ENCODE data around the gene PATJ. TPM values are rescaled to one million over a fixed set of nuclear protein-coding genes. Genes with fewer than 3 reads are reported as not detected.
A peak's percentile ranks its signal among the peaks of the same experiment; 100 is the strongest.
"Not testable (repeated sequence)": the region's sequence is repeated elsewhere in the genome, so short reads cannot be mapped to it uniquely, and the experiment has no call there.

Gene PATJ
- total RNA-seq, 1 donor from 2014 or later: 124 TPM

- DNase-seq (ENCODE audit: low read depth): no peak
These were observed 1.7 kb downstream of the PATJ start for GRCh38 chr1:61743716-61744580.

- DNase-seq (ENCODE audit: low read depth): peak; percentile 93
These were observed 4.5 kb downstream of the PATJ start for GRCh38 chr1:61746813-61747212.

DNA sequence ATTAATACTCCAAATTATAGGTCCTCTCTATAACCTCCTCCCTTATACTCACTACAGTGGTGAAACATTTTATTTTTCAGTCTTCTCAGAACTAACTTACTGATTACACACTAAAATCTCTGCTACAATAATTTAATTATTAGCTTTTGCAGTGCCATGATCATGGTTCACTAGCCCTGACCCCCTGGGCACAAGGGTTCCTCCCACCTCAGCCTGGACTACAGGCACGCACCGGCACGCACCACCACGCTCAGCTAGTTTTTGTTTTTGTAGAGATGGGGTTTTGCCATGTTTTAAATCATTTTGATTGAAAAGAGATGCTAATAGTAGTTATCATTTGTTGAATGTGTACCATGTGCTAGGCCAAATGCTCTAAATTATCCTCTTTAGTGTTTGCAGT, 6.3 kb downstream of the PATJ start:
- peak; percentile 71 for DNase-seq (ENCODE audit: low read depth)

DNA sequence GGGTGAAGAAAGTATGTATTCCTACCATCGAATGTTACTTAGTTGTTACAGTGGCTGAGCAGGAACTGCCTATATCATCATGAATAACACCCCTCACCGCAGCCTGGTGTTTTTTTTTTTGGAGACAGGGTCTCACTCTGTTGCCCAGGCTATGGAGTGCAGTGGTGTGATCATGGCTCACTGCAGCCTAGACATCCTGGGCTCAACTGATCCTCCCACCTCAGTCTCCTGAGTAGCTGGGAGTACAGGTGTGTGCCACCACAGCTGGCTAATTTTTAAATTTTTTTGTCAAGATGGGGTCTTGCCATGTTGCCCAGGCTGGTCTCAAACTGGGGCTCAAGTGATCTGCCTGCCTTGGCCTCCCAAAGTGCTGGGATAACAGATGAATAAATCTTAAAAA, 7.3 kb downstream of the PATJ start:
- no peak for DNase-seq (ENCODE audit: low read depth)

GRCh38 chr1:61752921-61753389, 10.7 kb downstream of the PATJ start:
- DNase-seq (ENCODE audit: low read depth): no peak

- DNase-seq (ENCODE audit: low read depth): no peak
These were observed 11.8 kb downstream of the PATJ start for GRCh38 chr1:61753998-61754508.

GRCh38 chr1:61754545-61754944, 12.3 kb downstream of the PATJ start:
- DNase-seq (ENCODE audit: low read depth): peak; percentile 79

- DNase-seq (ENCODE audit: low read depth): no peak
These were observed 14.5 kb downstream of the PATJ start for GRCh38 chr1:61756773-61757172.

GRCh38 chr1:61757950-61758349, 15.7 kb downstream of the PATJ start:
- DNase-seq (ENCODE audit: low read depth): peak; percentile 43

- DNase-seq (ENCODE audit: low read depth): no peak
These were observed 27.9 kb downstream of the PATJ start for GRCh38 chr1:61770131-61770530.

DNA sequence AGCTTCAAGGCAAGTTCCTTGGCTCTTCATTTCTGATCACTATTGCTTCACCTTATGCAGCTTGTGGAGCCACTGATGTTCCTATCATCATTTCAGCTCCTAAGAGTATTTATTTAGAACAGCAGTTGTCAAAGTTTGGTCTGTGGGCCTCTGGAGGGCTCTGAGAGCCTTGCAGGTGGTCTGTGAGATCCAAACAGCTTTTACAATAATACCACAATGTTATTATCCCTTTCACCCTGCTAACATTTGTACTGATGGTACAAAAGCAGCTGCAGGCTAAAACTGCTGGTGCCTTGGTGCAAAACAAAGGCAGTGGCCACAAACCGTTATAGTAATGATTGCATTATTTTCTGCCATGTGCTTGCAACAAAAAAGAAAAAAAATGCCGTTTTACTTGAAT, 33.8 kb downstream of the PATJ start:
- no peak for DNase-seq (ENCODE audit: low read depth)

DNA sequence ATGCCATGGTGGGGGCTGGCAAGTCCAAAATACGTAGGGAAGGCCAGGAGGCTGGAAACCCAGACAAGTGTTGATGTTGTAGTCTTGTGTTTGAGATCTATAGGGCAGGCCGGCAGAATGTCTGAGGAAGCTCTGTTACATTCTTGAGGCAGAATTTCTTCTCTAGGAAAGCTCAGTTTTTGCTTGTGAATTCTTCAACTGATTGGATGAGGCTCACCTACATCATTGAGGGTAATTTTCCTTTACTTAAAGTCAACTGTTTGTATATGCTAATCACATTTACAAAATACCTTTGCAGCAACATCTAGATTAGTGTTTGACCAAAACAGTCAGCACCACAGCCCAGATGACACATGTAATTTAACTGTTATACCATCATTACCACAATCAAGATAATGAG, 37.0 kb downstream of the PATJ start:
- no peak for DNase-seq (ENCODE audit: low read depth)

- no peak for DNase-seq (ENCODE audit: low read depth)
These were observed 38.9 kb downstream of the PATJ start for GRCh38 chr1:61781151-61781550.

DNA sequence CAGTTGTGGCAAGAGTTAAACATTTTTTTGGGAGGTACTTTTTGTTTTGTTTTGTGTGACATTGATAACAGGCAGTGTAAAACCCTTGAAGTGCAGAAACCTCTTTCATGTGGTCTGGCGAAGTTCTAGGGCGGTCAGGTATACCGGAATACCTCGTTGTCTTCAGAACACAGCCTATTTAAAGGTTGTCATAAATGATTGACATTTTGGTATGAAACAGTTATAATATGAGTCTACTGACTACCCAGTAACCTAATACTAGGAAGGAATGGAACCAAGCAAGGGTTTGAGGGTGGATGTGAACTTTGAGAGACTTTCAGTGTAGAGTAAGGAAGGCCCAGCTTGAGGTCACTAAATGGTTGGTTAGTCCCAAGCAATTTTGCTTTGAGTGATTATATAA, 40.5 kb downstream of the PATJ start:
- peak; percentile 8 for DNase-seq (ENCODE audit: low read depth)

- no peak for DNase-seq (ENCODE audit: low read depth)
These were observed 42.4 kb downstream of the PATJ start for GRCh38 chr1:61784726-61785125.

DNA sequence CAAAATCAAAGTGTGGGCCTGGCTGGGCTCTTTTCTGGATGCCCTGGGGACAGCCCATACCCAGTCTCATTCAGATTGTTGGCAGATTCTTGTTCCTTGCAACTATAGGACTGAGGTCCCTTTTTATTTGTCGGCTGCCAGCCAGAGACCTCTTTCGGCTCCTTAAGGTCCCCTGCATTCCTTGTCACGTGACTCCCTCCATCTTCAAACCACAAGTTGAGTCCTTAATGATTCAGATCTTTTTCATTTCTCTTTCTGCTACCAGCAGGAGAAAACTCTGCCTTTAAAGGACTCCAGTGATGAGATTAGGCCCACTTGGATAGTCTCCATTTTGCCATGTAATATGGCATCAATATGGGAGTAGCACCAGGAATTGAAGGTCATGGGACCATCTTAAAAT, 48.6 kb downstream of the PATJ start:
- no peak for DNase-seq (ENCODE audit: low read depth)

- peak; percentile 67 for DNase-seq (ENCODE audit: low read depth)
These were observed 54.9 kb downstream of the PATJ start for GRCh38 chr1:61797045-61797755.

DNA sequence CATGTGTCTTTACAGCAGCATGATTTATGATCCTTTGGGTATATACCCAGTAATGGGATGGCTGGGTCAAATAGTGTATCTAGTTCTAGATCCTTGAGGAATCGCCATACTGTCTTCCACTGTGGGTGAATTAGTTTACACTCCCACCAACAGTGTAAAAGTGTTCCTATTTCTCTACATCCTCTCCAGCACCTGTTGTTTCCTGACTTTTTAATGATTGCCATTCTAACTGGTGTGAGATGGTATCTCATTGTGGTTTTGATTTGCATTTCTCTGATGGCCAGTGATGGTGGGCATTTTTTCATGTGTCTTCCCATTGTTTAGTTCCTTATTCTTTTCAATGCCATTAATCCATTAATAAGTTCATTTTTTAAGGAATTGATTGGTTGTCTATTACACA, 58.8 kb downstream of the PATJ start:
- DNase-seq (ENCODE audit: low read depth): not testable (repeated sequence)

DNA sequence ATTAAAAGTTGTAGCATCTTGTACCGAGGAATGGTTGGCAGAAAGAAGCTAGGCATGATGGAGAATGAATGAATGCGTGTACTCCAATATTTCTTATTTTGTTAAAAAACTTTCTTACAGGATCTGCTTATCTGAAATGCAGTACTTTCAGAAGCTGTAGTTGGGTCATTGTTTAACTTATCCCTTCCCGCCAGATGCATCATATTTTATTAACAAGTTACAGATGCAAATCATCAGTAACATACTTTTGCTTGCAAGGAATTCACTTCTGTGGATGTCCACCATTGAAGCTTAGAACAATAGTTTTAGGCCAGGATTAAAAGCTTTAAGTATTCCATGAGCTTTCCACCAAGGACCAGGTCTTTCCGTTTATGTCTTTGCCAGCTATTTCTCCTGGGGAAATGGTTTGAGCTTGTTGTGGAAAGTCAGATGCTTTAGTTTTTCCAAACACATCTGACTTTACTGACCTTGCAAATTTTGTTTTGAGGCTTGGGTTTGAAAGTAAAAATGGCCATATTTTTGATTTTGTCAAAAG, 65.4 kb downstream of the PATJ start:
- DNase-seq (ENCODE audit: low read depth): no peak

DNA sequence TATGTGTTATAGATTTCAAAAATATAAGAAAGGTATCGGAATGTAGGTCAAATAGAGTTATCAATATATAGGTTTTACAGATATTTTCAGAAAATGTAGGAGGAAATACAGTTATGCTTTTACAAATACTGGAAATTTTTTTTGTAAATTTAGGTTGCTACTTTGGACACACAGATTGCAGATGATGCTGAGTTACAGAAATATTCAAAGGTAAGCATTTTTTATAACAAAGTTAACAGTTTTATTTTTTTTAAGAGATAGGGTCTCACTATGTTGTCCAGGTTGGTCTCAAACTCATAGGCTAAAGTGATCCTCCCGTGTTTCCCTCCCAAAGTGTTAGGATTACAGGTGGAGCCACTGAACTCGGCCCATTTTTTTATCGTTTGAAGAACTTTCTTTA, 66.0 kb downstream of the PATJ start:
- no peak for DNase-seq (ENCODE audit: low read depth)

DNA sequence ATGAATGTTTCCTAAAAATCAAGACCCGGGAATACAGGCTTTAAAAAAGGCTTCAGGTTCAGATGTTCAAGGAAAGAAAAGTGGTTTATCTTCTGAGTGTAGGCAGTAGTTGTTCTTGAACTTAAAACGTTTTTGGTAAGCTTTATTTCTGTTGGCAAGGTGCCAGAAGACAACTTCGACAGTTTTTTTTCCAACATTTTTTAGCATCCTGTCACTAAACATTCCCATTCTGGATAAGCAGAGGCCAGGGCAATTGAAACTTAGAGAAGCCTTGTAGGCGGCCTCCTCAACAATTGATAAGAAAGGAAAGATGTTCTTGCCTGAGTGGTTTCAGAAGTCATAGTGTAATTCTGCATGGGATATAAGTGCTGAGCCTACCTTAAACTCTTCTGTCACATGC, 66.7 kb downstream of the PATJ start:
- DNase-seq (ENCODE audit: low read depth): no peak

DNA sequence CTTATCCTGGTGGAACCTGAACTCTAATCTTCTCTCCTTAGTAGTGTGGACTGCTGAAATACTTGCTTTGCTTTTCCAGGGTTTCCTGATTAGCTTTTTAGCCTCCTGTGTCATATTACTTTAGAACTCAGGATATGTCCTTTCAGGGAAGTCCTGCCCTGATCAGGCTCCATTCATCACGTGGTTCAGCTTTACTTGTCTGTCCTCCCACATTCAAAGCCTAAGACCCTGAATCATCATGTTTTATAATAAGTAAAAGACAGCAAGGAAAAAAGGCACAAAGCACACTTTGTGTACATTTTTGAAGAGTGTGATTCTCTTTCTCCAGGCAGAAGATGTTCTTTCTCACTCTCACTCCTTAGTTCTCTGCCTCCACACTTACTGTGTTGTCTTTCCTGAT, 70.6 kb downstream of the PATJ start:
- no peak for DNase-seq (ENCODE audit: low read depth)

- no peak for DNase-seq (ENCODE audit: low read depth)
These were observed 73.9 kb downstream of the PATJ start for GRCh38 chr1:61816191-61816590.

Measured in renal cortical epithelial cell (primary cell).